ENCODE measurements around the gene AP1G2.
"Not testable (repeated sequence)": the region's sequence is repeated elsewhere in the genome, so short reads cannot be mapped to it uniquely, and the experiment has no call there.

Gene AP1G2, protein sequence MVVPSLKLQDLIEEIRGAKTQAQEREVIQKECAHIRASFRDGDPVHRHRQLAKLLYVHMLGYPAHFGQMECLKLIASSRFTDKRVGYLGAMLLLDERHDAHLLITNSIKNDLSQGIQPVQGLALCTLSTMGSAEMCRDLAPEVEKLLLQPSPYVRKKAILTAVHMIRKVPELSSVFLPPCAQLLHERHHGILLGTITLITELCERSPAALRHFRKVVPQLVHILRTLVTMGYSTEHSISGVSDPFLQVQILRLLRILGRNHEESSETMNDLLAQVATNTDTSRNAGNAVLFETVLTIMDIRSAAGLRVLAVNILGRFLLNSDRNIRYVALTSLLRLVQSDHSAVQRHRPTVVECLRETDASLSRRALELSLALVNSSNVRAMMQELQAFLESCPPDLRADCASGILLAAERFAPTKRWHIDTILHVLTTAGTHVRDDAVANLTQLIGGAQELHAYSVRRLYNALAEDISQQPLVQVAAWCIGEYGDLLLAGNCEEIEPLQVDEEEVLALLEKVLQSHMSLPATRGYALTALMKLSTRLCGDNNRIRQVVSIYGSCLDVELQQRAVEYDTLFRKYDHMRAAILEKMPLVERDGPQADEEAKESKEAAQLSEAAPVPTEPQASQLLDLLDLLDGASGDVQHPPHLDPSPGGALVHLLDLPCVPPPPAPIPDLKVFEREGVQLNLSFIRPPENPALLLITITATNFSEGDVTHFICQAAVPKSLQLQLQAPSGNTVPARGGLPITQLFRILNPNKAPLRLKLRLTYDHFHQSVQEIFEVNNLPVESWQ

DNA sequence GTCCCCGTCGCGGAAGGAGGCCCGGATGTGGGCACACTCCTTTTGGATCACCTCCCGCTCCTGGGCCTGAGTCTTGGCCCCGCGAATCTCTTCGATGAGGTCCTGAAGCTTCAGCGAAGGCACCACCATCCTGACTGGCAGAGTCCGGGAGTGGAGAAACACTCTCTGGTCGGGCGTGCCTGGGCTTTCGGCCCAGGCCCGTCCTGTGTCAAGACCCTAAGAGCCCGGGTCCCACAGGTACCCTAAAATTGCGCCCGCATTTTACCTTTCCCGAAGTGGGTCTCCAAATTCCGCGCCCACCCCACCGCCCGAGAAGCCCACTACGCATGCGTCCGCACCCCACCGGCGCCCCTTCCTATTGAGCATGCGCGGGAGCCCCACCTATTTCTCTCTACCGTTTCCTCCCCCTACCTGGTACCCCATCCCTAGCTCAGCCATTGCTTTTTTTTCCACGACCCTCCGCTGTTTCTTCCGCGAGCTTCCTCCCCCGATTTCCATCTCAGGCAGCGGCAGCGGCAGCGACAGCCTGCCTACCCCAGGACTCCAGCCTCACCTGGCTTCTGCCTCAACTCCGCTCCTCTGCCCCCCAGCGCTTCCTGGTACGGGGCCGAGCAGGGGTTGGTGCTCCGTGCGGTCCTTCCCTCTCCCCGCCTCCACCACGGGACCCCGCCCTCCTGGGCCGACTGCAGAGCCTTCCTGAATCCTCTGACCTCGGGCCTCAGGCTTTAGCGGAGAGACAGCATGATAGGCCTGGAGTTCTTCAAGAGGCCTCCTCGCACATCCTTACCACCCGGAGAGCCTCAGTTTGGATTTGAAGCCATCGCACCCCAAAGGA, at the start of gene AP1G2:
Gene AP1G2, minus strand, starts transcription at position 606 of the 835 bp plus-strand sequence. Its CDS starts 477 bp downstream, at position 129.
- DNase-seq (ENCODE audit: low read depth in 2 of 2): peak; percentile 82 to 89

GRCh38 chr14:23615856-23616255, 48.3 kb upstream of the AP1G2 start:
- DNase-seq (ENCODE audit: low read depth in 2 of 2): no peak

- DNase-seq (ENCODE audit: low read depth in 2 of 2): no peak
These were observed 46.8 kb upstream of the AP1G2 start for GRCh38 chr14:23614395-23614828.

DNA sequence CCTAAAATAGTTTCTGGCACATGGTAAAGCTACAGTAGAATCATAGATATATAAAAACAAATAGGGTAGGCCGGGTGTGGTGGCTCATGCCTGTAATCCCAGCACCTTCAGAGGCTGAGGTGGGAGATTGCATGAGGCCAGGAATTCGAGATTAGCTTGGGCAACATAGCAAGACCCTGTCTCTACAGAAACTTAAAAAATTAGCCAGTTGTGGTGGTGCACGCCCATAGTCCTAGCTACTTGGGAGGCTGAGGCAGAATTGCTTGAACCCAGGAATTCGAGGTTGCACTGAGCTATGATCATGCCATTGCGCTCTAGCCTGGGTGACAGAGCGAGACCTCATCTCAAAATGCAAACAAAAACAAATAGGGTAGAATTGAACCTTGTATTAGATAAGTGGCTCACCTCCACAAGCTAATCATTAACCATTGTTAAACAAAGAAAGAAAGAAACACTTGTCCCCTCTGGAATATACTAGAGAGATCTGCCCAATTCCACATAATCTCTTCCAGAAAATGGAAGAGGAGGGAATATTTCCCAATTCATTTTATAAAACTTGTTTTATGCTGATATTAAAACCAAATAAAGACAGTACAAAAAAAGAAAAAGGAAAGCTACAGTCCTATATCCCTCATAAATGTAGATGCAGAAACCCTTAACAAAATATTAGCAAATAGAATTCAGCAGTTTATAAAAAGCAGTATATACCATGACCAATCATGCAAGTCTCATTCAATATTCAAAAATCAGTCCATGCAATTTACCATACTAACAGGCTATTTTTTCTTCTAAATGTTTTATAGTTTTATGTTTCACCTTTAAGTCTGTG, 45.9 kb upstream of the AP1G2 start:
- no peak for DNase-seq (ENCODE audit: low read depth in 2 of 2)

GRCh38 chr14:23612802-23613201, 45.2 kb upstream of the AP1G2 start:
- no peak for DNase-seq (ENCODE audit: low read depth in 2 of 2)

DNA sequence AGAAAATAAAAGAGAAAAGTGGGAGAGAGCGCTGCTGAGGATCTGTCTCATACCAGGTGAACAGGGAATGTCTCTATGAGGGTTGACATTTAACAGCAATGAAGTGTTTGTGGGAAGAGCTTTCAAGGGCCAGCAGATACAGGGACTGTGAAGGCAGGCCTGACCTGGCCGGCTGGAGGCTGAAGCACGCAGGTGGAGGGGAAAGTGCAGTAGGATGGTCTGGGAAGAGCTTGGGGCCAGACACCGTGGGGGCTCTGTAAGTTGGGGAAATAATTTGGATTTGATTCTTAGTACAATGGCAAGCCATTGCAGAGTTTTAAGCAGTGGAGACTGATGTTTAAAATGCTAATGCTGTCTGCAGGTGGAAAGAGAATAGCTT, 44.8 kb upstream of the AP1G2 start:
- DNase-seq (ENCODE audit: low read depth in 2 of 2): no peak

- DNase-seq (ENCODE audit: low read depth in 2 of 2): no peak
These were observed 43.3 kb upstream of the AP1G2 start for GRCh38 chr14:23610815-23611289.

GRCh38 chr14:23610090-23610814, 42.7 kb upstream of the AP1G2 start:
- DNase-seq (ENCODE audit: low read depth in 2 of 2): no peak

DNA sequence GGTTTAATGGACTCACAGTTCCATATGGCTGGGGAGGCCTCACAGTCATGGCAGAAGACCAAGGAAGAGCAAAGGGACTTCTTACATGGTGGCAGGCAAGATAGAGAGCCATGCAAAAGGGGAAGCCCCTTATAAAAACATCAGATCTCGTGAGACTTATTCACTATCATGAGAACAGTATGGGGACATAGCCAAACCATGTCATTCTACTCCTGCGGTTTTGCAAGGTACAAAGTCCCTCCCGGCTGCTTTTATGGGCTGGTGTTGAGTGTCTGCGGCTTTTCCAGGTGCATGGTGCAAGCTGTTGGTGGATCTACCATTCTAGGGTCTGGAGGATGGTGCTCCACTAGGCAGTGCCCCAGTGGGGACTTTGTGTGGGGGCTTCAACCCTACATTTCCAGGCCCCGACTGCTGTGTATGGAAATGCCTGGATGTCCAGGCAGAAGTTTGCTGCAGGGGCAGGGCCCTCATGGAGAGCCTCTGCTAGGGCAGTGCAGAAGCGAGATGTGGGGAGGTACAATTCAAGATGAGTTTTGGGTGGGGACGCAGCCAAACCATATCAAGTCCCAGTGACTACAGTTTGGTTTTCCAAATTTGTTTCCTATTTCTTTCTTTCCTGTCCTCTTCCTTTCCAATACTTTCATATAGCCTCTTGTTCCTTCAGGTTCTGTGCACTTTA, 42.0 kb upstream of the AP1G2 start:
- not testable (repeated sequence) for DNase-seq (ENCODE audit: low read depth in 2 of 2)

GRCh38 chr14:23609001-23609400, 41.4 kb upstream of the AP1G2 start:
- no peak for DNase-seq (ENCODE audit: low read depth in 2 of 2)

DNA sequence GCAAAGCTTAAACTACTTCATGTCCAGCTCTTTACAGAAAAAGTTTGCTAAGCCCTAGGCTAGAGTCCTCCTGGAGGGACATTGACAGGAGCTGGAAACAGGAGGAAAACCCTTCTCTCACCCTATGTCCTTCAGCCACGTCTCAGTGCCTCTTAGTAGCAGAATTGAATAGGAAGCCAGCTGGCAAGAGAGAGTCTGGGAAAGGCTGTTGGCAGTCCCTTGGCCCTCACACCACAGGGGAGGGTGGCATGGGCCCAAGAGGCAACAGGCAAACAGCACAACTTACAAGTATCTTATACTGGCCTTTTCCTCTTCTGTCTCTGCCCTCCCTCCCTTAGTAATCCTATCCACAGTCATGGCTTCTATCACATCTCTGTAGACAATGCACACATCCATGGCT, 40.9 kb upstream of the AP1G2 start:
- no peak for DNase-seq (ENCODE audit: low read depth in 2 of 2)

DNA sequence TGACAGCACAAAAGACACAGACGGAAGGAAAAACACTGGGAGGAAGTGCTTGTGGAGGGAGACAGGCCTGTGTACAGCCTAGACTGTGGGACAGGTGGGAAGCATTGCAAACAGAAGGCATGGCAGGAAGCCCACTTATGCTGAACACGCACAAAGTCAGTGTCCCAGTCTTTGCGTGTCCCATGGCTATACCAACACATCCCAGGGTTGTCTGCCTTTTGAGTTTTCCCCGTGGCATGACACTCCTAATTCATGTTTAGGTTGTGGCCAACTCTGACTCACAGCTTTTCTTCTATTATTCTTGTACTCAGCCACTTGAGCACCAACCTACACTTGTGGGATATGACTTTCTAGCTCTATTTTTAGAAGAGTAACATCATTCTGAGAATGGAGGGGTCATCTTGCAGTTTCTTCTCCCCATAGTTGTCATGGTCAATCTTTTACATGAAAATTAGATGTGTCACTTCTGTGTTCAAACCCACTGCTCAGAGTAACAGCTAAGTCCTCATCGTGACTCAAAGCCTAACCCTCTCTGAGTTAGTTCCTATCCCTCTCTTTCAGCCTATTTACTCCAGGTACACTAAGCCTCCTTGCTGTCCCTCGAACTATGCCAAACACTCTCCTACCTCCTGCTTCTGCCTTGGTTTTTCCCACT, 38.5 kb upstream of the AP1G2 start:
- no peak for DNase-seq (ENCODE audit: low read depth in 2 of 2)

DNA sequence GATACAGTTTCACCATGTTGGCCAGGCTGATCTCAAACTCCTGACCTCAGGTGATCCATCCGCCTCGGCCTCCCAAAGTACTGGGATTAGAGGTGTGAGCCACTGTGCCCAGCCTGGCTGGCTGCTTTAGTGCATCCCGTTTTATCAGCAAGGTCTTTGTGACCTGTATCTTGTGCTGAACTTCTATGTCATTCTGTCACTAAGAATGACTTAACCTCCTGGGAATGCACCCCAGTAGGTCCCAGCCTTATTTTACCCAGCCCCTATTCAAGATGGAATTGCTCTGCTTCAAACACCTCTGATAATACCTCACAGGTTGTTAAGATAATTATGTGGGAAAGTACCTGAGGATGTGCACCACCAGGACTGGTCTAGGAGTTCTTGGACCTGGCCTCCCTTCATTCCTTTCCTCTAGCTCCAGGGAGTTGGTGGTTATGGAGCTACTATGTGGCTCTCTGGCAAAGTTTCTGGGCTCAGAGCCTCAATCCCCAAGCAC, 37.1 kb upstream of the AP1G2 start:
- no peak for DNase-seq (ENCODE audit: low read depth in 2 of 2)

- no peak for DNase-seq (ENCODE audit: low read depth in 2 of 2)
These were observed 36.6 kb upstream of the AP1G2 start for GRCh38 chr14:23604148-23604547.

DNA sequence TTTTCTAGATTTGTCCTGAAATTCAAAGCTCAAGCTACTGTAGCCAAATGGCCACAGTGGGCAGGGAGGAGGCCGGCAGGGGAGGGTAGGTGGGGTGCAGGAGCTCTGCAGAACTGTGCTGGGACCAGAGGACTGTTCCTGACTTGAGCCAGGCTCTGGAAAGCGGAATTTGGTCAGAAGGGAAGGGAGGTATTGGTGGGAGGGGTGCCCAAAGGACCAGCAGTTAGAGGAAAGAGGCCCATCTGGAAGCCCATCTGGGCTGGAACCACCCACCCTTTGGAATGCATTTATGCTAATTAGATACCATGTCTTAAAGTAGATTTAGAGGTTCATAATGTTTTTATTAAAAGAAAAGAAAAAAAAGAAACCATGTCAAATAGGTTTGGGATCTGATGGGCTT, 35.5 kb upstream of the AP1G2 start:
- DNase-seq (ENCODE audit: low read depth in 2 of 2): no peak

DNA sequence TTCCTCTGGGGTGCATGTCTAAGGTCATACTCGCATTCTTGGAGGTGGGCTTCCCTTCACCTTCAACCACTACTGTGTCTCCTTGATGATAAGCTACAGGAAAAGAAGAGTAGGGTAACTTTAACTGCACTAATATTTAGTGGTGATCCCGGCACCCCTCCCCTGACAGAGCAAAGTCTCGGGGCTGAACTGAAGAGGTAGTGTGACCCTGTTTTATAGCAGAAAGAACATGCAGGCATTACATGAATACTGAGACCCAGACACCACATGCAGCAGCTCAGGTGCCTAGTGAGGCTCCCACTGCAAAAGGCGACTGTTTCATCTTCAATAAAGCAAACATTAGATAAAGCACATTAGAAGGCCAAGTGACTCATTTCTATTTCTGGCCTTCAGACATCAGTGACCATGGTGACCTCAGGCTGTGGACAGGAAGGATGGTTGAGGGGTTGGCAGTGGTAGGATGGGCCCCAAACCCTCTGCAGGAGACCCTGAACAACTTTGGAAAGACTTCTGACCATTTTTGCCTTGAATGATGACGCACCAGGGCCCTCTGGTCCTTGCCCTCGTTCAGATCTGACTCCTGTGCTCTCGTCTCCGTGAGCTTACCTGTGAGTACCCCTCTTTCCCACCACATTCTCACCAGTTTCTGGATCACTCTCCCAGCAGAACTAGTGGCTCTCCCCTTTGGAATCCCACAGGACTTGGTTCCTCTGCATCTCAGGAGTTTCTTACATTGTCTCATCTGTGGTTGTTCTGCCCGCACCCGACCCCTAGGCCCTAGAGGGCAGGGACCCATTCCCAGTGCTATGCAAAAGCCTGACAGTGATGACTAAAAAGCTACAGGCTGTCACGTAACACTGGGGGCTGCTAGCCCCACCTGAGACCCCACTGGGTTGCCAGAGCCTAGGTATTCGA, 34.8 kb upstream of the AP1G2 start:
- no peak for DNase-seq (ENCODE audit: low read depth in 2 of 2)

GRCh38 chr14:23601845-23602180, 34.2 kb upstream of the AP1G2 start:
- no peak for DNase-seq (ENCODE audit: low read depth in 2 of 2)

- DNase-seq (ENCODE audit: low read depth in 2 of 2): no peak
These were observed 33.8 kb upstream of the AP1G2 start for GRCh38 chr14:23601424-23601823.
